Hematopoietic multipotent progenitor cell treated with erythropoietin and hydrocortisone succinate and interleukin-3 and kit ligand, for 8 days (in vitro differentiated cells): Measurements from ENCODE around the gene SNRPE.
"Not testable (repeated sequence)": the region's sequence is repeated elsewhere in the genome, so short reads cannot be mapped to it uniquely, and the experiment has no call there.

Experiments
- DNase-seq: peaks from one replicate; pipeline ENCODE4 v3.0.0-alpha.2; 2015

SNRPE gene

DNA sequence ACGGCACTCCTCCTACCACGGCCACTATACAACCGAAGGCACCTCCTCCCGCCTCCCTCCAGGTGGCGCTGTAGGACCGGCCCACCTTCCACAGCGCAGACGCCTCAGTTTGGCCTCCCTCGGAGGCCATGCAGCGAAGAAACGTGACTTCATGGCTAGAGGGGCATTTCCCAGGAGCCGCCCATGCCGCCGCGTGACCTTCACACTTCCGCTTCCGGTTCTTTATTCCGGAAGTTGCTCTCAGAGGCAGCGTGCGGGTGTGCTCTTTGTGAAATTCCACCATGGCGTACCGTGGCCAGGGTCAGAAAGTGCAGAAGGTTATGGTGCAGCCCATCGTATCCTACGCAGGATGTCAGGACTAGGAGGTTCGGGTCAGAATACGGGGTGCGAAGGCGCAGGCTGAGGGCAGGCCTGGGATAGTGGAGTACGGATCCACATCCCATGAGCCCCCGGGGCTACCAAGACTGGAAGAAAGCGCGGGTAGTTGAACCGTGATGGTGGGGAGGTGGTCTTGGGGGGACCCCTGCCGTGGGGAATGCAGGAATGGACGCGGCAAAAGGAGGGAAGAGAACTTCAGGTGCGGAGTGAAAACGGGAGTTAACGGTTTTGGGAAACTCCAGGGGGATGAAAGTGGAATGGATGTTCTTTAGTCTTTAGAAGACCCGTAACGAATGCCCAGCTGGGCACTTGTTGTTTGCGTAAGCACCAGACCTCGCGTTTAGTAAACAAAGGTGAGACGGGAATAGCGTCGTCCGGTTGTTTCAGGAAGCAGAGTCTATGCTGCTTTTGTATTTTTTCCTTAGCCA lies at the start of gene SNRPE:
TSS of gene SNRPE (plus strand) at position 221 of the 806 bp plus-strand sequence. CDS start at position 282, 61 bp downstream.
- DNase-seq, result peak; percentile 98

GRCh38 chr1:203813581-203814341 lies 47.6 kb upstream of the SNRPE start:
- no peak for DNase-seq

- DNase-seq, result no peak
Measured at GRCh38 chr1:203818399-203818798, 43.0 kb upstream of the SNRPE start.

GRCh38 chr1:203823306-203823705 lies 38.1 kb upstream of the SNRPE start:
- DNase-seq, result no peak

DNA sequence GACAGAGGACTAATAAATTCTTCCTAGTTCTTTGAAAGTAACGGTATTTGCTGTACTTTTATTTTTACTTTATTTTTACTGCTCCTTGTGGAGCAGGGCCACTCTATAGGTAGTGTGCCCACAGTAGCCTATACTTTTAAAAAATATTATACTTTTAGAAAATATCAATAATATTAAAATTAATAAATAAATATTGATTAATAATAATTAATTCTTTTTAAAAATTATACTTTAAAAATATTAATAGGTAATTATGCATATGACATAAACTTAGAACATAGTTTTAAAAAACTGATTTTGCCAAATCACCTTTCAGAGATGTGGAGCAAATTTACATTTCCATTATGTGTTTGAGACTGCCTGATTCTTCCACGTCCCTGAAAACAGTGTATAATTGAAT lies 35.2 kb upstream of the SNRPE start:
- no peak for DNase-seq

- no peak for DNase-seq
Measured at GRCh38 chr1:203828002-203828401, 33.4 kb upstream of the SNRPE start.

GRCh38 chr1:203828503-203828902 lies 32.9 kb upstream of the SNRPE start:
- no peak for DNase-seq

DNA sequence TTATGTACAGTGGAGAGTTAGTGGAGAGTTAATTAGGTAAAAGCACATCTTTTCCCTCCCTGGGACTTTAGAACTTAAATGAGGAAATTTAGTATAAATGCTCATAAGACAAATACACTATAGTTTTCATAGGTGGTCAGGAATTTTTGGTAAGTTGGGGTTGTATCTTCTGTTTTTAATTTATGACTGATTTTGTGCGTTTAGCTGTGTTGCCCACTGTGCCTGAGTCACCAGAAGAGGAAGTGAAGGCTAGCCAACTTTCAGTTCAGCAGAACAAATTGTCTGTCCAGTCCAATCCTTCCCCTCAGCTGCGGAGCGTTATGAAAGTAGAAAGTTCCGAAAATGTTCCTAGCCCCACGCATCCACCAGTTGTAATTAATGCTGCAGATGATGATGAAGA lies 32.2 kb upstream of the SNRPE start:
- DNase-seq, result not testable (repeated sequence)

DNA sequence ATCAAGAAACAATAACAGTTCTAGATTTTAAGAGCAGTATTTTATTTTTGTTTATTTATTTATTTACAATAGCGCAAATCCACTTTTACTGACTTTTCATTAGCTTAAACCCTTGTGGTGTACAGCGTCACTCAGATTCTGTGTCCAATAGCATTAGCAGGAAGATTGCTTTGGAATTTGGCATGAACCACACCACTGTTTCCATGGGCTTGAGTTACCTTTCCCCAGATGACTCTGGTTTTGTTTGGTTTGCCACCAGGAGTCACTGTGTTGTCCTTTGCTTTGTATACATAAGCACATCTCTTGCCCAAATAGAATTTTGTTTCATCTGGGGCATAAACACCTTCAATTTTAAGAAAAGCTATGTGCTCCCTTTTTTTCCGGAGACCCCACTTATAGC lies 25.9 kb upstream of the SNRPE start:
- no peak for DNase-seq

DNA sequence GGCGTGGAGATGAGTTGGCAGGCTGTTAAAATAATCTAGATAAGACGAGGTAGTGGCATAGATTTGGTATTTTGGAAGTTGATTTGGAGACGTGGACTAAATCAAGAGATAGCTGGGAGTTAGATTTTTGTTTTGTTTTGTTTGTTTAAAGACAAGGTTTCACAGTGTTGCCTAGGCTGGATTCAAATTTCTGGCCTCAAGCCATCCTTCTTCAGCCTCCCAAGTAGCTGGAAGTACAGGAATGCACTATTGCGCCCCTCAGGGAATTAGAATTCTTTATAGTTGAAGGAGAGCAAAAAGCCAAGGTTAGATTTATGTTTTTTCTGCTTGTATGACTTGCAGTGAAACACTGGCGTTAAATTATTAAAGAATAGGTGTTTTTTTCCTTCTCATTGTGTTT lies 22.3 kb upstream of the SNRPE start:
- no peak for DNase-seq

DNA sequence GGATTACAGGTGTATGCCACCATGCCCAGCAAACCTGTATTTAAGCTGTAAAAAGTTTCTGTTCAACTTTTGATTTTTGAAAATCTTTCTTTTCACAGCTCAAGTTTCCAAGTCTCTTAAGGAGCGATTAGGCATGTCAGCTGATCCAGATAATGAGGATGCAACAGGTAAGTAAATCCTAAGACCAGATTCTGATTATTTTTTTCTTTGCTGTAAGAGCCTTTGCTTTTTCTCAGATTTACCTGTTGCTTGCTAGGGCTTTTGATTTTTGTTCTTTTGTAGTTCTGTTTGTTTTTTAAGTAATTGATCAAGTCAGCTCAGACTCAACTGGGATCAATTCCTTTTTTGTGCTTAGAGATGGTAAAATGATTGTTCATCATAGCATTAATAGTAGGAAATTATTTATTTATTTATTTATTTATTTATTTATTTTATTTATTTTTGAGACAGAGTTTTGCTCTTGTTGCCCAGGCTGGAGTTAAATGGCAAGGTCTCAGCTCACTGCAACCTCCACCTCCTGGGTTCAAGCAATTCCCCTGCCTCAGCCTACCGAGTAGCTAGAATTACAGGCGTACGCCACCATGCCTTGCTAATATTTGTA lies 21.1 kb upstream of the SNRPE start:
- DNase-seq, result no peak

DNA sequence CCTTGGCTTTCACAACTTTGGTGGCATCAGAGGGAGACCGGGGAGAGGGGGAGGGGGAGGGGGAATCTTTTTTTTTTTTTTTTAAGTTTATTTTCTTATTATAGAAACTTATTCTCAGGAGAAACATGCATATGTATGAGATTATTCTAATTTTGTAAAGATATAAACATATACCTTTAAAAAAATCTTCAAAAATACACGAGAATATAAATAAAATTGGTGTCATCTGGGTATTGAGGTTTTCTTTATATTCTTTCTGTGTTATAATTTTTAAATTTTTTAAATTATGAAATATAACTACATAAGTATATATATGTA lies 18.9 kb upstream of the SNRPE start:
- no peak for DNase-seq

DNA sequence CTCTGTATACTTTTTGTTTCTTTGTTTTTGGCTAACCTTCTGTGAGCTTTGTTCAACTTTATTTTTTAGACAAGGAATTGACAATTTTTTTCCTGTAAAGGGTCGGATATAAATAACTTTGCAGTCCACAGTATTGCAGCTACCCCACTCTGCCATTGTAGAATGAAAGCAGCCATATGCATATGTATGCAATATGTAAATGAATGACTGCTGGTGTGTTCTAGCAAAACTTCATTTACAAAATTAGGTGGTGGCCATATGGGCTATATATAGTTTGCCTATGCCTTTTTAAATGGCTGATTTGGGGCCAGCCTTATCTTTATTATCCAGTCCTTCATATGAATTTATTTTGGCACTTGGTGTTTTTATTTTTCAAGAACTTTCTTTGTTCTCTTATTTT lies 18.0 kb upstream of the SNRPE start:
- no peak for DNase-seq

GRCh38 chr1:203853112-203853511 lies 8.3 kb upstream of the SNRPE start:
- DNase-seq, result not testable (repeated sequence)

DNA sequence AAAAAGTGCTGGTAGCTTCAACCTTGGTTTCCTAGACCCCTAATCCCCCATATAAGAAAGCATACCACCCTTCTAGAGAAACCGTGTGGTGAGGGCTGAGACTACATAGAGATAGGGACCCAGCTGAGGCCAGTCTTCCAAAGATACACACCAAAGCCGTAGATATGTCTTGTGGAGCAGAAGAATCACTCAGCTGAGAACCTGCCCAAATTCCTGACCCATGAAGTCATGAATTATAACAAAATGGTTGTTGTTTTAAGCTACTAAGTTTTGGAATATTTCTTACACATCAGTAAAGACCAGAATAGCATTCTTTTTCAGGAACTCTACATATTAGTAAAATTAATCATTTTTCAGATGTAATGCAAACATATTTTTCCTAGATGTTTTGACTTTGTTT lies 3.3 kb upstream of the SNRPE start:
- DNase-seq, result no peak

DNA sequence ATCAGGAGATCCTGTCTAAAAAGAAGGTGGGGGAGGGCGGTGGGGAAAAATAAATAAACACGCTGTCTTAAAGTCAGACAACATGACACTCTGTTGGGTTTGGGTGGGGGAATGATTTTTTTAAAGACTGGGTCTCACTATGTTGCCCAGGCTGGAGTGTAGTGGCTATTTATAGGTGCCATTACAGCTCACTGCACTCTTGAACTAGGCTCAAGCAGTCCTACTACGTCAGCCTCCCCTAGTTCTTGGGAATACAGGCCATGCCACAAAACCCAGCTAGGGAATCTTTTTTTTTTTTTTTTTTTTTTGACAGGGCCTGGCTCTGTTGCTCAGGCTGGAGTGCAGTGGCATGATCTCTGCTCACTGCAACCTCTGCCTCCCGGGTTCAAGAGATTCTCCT lies 2.4 kb upstream of the SNRPE start:
- DNase-seq, result no peak

- no peak for DNase-seq
Measured at GRCh38 chr1:203860396-203861025, 888 bp upstream of the SNRPE start.

GRCh38 chr1:203867802-203868201 lies 6.4 kb downstream of the SNRPE start:
- no peak for DNase-seq

DNA sequence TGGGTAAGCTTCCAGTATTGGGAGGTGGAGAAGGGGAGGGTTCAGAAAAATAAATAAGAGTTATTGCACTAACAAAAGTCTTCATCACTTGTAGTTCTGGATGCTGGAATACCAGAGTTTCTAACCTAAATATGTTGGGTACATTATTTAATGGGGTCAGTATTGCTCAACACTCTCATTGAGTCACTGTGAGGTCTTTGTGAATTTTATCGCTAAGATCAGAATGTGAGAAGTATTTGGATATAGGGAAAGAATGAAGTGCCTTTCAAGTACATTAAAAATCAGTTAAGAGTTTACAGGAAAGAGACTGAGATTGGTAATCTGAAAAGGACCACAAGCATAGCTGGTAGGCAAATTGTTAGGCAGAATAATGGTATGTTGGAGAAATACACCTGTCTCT lies 8.8 kb downstream of the SNRPE start:
- DNase-seq, result no peak

DNA sequence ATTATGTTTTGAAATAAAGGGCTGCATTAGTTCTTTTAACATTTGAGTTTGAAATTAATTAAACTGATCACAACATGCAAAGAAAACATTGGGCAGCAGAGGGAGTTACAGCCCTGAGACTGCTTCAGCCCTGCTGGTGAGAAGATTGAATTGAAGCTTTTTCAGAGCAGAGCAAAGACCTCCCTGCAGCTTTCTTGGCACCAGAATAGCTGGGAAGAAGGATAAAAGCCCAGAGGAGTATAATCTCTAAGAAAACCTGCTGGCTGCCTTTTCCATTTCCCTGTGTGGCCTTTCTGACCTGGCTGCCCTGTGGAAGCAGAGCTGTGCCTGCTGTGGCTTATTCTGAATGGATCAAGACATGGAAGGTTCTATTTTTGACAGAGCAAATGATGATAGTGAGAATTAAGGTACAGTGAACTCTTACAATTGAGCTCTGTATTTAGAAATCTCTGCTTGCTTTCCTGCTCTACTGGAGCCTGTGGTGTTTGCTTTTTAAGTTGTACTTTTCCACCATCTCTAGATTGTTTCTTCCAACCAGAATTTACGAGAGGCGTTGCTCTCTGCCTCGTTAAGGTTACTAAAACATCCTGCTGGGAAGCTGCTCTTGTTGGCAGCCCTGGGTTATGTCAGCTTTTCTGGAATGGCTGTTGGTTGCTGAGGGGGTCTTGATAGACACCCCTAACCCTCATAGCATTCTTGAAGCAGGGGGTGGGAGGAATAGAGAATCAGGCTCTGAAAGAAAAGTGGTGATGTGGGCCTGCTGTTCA lies 9.9 kb downstream of the SNRPE start:
- DNase-seq, result peak; percentile 68

- no peak for DNase-seq
Measured at GRCh38 chr1:203873094-203873493, 11.7 kb downstream of the SNRPE start.

DNA sequence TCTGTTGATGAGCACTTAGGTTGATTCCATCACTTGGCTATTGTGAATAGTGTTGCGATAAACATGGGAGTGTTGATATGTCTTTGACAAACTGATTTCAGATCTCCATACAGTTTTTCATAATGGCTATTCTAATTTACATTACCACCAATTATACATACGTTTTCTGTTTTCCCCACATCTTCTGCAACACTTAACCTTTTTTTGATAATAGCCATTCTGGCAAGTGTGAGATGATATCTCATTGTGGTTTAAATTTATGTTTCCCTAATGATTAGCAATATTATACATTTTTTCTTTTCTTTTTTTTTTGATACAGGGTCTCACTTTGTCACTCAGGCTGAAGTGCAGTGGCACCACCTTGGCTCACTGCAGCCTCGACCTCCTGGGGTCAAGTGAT lies 17.0 kb downstream of the SNRPE start:
- no peak for DNase-seq

- DNase-seq, result no peak
Measured at GRCh38 chr1:203880606-203881005, 19.2 kb downstream of the SNRPE start.
